ENCODE data around the gene GFOD2. TPM values are rescaled to one million over a fixed set of nuclear protein-coding genes. Genes with fewer than 3 reads are reported as not detected.

Gene GFOD2
- total and polyA plus RNA-seq, 2 of the 13 experiments (the other 11 are each of a cell fraction or from before 2014, with no cell fraction given), result 11.1 to 17.2 TPM

- TF ChIP-seq MLXIP (CRISPR knock-in tag; IDR thresholded peaks at IDR 0.05; ENCODE audit: borderline replicate concordance), result no peak
- no peak for TF ChIP-seq NRL (CRISPR knock-in tag; IDR thresholded peaks at IDR 0.05; ENCODE audit: borderline replicate concordance)
- TF ChIP-seq NFE2L1 (CRISPR knock-in tag; IDR thresholded peaks at IDR 0.05; ENCODE audit: borderline replicate concordance), result peak; percentile 54; the same call in 1 of the 2 replicates
- 0 out of 2 replicates have a peak, but pooled peaks have one; percentile 29 for TF ChIP-seq ZNF740 (CRISPR knock-in tag; IDR thresholded peaks at IDR 0.05)
- peak; percentile 70; the same call in 1 of the 2 replicates for TF ChIP-seq ZBTB26 (CRISPR knock-in tag; IDR thresholded peaks at IDR 0.05; ENCODE audit: borderline replicate concordance)
- TF ChIP-seq ZNF737 (CRISPR knock-in tag; IDR thresholded peaks at IDR 0.05; ENCODE audit: borderline replicate concordance), result no peak
- peak; percentile 90 for TF ChIP-seq MIER2 (CRISPR knock-in tag; IDR thresholded peaks at IDR 0.05)
- no peak for TF ChIP-seq PTBP1 (IDR thresholded peaks at IDR 0.05; ENCODE audit: low read depth, low read length, poor library complexity, severe bottlenecking)
- no peak for TF ChIP-seq PRPF4 (IDR thresholded peaks at IDR 0.05; ENCODE audit: low read depth, low read length, poor library complexity, severe bottlenecking)
- TF ChIP-seq ZNF776 (CRISPR knock-in tag; IDR thresholded peaks at IDR 0.05), result no peak
- peak; percentile 65; the same call in 1 of the 2 replicates for TF ChIP-seq ZNF674 (CRISPR knock-in tag; IDR thresholded peaks at IDR 0.05; ENCODE audit: low read depth)
- peak; percentile 70; the same call in 1 of the 2 replicates for TF ChIP-seq MAX (IDR thresholded peaks at IDR 0.05)
- no peak for TF ChIP-seq SKIL (CRISPR knock-in tag; IDR thresholded peaks at IDR 0.05; ENCODE audit: borderline replicate concordance)
- no peak for TF ChIP-seq FLYWCH1 (CRISPR knock-in tag; IDR thresholded peaks at IDR 0.05)
- TF ChIP-seq TFE3 (CRISPR knock-in tag; IDR thresholded peaks at IDR 0.05), result peak; percentile 61; the same call in 1 of the 2 replicates
- 0 out of 2 replicates have a peak, but pooled peaks have one; percentile 11 for TF ChIP-seq ETV6 (CRISPR knock-in tag; conservative IDR thresholded peaks at IDR 0.05)
- peak; percentile 92 for TF ChIP-seq ZNF782 (CRISPR knock-in tag; IDR thresholded peaks at IDR 0.05; ENCODE audit: borderline replicate concordance)
- TF ChIP-seq TEAD2 (CRISPR knock-in tag; IDR thresholded peaks at IDR 0.05), result no peak
- TF ChIP-seq PHF8 (CRISPR knock-in tag; IDR thresholded peaks at IDR 0.05), result peak; percentile 60
- TF ChIP-seq IKZF1 (IDR thresholded peaks at IDR 0.05), result no peak
These were observed 51.2 kb downstream of the GFOD2 start (continued) for GRCh38 chr16:67667817-67668494.
